Stimulated activated CD8-positive, alpha-beta memory T cell treated with anti-CD3 and anti-CD28 coated beads, Interleukin-15, amount 100 ng/mL, for 24 hours (primary cell): ENCODE measurements around the gene SMIM9.
A peak's percentile ranks its signal among the peaks of the same experiment; 100 is the strongest.

Experiments
- DNase-seq: peaks from one replicate; pipeline ENCODE4 v3.0.0-alpha.2; 2020; ENCODE audit warnings: low read depth

SMIM9 gene

DNA sequence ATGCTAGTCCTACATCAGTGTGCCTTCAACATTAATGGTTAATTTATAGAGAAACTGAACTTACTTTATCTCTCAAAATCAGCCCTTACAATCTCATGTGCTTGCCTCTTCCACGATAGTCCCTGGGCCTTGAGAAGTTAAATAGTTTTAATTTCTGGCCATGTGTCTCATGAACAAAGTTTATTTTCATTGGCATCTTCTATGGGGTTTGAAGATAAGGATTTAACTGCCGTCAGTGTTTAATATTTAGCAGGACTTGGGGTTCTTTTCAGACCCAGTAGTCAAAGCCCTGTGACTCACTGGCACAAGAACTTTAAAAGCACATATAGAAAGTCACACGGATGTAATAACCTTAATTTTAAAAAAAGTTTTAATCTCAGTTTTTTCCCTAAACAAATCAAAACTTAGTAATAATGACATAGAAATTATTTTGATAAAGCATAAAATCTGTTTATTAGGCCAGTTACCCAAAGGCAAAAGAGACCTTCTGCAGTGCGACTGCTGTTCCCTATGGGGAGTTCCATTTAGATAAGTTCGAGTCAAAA is 19.1 kb downstream of the SMIM9 start:
- DNase-seq: no peak

DNA sequence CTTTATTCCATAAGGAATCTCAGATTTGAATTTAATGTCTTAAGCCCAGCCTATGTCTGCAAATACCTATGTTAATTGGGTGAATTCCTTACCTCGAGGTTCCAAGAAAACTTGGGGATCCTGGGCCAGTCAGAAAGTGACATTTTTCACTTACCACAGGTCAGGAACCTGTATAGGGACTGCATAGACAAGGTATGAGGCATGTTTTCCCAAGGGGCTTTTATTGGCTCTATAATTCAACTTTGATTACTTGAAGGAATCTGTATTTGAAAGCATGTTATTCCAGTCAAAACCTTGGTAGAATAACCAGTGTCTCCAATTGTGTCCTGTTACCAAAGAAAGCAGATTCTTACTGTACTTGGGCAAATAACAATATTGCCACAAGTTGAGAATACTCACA is 20.7 kb downstream of the SMIM9 start:
- DNase-seq: no peak

DNA sequence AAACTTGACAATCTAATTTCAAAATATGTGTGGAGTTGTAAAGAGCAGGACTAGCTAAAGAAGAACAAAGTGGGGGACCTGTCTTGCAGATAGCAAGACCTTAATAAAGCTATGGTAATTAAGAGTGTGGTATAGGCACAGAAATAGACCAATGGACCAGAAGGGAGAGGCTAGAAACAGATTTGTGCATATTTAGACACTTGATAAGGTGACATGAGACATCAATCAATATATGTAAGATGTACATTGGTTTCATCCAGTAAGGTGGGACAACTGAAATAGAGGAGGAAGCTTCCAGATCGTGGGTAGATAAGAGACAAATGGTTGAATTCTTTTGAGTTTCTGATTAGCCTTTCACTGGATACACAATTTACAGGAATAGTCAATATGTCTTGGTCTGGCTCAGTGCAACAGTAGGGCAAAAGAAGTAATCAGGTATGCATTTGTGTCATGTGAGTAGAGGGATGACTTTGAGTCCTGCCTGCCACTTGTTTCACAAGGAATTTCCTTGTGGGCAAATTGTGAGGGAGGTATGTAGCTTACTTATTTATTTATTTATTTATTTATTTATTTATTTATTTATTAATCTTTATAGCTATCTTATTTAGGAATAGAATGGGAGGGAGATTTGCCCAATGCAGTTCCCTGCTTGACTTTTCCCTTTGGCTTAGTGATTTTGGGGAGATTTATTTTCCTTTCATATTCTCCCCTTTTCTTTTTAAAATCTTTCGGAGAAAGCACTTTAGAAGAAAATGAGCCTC is 21.9 kb downstream of the SMIM9 start:
- no peak for DNase-seq

GRCh38 chrX:154809939-154810665 is 24.4 kb downstream of the SMIM9 start:
- no peak for DNase-seq

- DNase-seq: no peak
These were observed 27.5 kb downstream of the SMIM9 start for GRCh38 chrX:154806837-154807501.

DNA sequence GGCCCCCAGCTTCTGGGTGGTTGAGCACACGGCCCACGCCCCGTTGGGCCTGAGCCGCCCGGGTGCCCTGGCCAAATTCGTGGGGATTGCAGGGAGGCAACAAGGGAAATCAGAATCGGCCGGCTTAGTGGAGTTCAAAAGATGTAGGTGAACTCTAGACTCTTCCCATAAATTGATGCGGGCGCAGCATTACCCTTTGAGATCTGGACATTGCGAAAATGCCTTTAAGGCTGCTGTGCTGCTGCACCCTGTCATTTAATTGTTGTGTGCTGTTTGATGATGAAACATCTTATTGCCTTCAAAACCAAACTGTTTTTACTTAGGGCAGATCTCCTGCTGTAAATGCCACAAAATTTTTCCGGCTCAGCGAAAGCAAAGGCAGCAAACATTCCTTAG is 28.8 kb downstream of the SMIM9 start:
- no peak for DNase-seq

DNA sequence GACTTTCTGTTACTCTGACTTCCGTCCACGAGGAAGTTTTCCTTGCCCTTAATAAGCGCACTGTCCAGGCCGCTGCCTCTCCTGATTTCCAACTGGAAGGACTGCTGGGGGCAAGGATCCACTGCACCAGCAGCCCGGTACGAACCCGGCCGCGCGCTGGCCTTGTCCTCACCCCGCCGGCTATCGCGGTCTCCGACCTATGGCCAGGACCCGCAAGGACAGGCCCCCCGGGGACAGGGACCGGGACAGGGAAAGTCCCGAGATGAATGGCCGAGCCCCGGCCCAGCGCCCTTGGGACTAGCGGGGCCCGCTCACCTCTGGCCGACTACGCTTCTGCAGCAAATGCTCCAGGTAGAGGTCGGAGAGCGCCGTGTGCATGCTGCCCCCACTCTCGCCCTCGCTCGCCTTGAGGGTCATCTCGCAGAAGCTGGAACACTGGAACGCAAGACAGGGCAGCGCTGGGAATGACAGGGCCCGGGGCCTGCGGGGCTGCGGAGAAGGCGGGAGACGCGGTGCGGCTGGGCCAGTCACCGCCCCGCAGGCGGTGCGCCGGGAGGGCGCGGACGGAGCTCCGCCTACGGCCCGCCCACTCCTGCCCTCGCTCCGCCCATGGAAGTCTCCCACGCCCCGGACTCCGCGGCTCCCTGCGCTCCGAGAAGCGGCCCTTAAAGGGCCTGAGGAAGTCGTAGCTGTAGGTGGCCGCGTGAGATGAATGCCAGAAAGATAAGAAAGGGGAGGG is 29.3 kb downstream of the SMIM9 start, which contains the start of gene MPP1:
Gene MPP1 (minus strand): TSS at position 529 of the 739 bp plus-strand sequence. CDS start 112 bp downstream, at position 417.
- DNase-seq: peak; percentile 50

DNA sequence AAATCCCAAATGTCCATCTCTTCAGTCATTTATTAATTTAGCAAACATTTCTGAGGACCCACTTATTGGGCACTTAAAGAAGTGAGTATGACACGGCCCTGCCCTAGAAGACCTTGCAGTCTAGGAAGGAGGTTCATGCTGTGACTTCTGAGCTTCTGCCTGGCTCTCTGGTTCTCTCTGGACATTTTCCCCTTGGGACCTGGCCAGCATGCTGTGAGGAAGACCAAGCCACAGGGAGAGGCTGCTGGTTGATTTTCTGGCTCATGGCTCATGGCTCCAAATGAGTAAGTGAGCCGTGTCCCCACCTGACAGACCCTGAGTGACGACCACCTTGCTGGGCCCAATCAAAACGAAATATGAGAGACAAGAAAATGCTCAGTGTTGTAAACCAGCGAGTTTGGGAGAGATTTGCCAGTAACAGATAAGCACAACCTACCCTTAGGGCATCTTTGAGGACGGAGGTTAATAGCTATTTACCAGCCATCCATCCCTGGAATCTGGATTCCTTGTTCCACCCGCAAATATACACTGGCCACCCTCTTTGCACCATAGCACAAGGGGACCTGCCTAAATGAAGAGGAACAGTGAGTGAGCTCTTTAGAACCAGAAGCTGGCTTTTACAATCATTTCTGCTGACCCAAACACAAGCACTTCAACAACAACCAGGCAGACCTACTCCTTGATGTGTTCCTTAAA is 30.1 kb downstream of the SMIM9 start:
- no peak for DNase-seq

DNA sequence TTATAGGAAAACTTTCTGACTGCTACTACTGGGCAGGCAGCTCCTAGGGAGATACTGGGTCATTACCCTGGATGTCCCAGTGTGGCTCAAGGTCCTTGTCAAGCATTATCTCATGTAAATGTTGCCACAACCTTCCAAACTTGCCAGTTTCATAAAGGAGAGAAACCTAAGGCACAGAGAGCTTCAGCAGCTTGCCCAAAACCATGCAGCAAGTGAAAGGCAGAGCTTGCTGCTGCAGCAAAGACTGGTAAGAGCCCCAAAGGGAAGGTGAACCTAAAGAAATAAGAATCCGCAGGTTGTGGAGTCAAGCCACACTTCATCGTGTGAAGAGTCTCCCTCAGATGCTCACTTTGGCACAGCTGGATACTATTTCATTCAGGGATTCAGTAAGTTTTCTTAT is 31.5 kb downstream of the SMIM9 start:
- DNase-seq: no peak

DNA sequence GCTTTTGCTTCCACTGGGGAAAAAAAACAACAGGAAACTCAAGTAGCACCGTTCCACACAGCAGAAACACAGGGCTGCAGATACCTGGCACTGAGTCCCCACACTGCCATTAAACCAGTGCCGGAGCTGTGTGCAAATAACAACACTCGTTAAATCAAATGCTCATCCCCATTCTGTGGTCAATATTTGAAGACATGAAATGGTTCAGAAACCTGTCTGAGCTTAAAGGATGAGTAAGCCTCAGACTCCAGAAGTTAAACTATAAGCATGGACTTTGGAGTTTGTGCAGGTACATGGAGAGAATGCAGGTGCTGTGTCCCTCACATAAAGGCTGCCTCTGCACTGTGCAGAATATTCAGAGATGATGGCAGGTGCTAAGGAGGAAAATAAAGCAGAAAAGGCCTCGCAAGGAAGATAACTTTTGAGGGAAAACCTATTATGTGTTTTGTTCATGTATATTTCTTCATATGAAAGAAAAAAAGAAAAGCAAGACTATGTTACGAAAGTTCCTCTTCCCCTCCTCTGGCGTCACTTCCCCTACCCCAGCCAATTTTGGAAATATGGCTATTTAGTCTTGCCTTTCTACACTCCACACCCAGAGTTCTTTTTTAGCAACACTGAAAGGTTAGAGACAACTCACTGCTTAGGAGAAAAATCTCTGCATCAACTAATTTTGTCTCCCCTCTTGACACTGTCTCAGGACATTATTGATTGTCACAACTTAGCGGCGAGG is 33.8 kb downstream of the SMIM9 start:
- no peak for DNase-seq

GRCh38 chrX:154799556-154800348 is 34.7 kb downstream of the SMIM9 start:
- DNase-seq: no peak

DNA sequence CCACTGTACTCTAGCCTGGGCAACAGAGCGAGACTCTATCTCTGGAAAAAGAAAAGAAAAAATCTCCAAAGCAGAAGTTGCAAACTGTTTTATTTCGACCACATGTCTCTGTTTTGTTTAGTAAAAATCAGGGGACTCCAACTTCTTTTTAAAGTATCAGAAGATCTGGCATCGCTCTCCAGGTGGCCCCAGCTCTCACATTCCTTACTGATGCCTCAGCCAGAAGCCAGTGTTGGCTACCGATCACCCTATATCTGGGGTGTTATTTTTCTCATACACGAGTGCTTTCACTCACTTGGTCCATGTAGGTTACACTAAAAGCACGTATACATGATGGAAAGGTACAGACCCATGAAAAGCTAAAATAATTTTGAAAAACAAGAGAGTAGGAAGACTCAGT is 37.5 kb downstream of the SMIM9 start:
- no peak for DNase-seq

DNA sequence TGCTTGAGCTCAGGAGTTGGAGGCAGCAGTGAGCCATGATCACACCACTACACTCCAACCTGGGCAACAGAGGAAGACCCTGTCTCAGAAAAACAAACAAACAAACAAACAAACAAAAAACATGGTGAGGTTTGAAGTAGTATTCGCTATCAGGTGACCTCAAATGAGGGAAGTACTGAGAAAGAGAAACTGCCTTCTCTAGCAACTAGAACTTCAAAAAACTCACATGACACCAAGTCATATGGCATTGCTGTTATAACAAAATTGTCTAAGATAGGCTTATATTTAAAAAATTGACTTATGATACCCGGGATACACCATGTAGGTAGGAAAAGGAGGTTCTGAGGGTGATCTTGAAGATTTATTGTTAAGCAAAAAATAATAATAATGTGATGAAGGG is 39.4 kb downstream of the SMIM9 start:
- DNase-seq: no peak

DNA sequence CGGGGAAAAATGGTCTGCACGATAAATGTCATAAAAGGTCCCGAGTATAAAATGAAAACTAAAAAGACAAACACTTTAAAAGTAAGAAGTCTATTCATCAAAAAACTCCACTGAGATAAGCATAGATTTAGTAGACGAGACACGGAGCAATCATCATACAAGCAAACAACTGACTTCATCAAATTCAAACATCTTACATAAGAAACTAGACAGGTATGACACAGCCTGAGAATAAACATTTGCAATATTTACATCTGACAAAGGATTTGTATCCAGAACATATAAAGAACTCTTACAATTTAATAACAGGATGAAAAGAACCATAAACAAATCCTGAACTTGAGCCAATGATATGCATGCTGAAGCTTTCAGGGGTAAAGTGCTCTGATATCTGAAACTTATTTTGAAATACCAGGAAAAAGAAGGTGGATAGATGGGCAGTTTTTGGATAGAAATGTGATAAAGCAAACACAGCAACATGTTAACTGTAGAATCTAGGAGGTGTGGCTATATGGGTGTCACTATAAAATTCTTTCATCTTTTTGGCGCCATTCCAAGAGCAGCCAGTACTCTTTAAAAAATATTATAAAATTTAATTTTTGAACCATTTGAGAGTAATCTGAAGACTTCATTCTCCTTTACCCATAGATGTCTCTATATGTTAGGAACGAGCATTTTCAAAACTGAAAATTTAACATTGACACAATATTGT is 41.2 kb downstream of the SMIM9 start:
- DNase-seq: no peak

DNA sequence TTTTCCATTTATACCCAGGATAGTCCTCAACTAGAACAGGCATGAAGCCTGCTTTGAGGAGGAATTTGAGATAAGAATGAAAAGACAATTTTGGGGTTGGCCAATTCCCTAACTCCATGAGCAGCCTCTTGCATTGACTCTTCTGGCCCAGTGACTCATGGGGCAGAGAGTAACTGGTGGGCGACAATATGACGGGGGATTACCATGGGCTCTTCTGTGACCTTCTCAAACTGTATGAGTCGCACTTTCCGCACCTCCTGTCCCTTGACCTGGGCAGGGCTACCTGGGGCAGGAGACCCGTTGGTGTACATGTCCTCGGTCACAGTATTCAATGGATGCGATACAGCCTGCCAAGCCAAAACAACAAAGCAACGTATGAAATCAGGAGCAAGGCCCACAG is 42.5 kb downstream of the SMIM9 start:
- DNase-seq: no peak

DNA sequence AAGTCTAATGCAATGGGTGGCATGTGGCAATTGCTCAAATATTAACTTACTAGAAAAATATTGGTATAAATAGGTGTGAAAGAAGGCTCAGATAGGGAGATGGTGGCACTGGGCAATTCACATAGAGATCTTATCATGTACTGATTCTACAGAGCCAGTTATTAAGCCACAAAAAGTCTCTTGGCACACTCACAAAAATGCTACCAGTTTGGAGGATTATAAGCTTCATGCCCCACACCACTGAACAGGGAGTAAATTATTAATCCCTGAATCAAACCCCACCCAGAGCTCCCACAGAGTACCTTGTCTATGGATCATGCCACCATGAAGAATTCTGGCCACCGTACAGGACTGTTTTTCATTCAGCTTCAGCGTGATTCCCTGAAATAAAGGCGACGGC is 43.0 kb downstream of the SMIM9 start:
- no peak for DNase-seq

DNA sequence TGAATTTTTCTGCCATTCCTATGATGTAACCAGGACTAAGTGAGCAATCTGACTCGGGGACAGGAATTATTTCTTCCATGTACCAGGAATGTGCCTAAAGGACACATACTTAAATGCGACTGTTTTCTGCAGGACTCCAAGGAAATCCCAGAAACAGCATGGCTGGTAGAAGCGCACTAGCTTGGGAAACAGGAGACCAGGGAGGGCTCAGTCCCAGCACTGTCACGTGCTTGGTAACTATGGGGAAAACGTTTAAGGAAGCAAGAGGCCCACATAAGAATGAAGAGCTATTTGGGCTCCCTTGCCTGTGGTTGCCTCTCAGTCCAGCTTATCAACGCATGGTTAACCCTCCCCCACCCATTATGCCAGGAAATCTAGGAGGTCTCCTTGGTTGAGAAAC is 48.7 kb downstream of the SMIM9 start:
- no peak for DNase-seq

DNA sequence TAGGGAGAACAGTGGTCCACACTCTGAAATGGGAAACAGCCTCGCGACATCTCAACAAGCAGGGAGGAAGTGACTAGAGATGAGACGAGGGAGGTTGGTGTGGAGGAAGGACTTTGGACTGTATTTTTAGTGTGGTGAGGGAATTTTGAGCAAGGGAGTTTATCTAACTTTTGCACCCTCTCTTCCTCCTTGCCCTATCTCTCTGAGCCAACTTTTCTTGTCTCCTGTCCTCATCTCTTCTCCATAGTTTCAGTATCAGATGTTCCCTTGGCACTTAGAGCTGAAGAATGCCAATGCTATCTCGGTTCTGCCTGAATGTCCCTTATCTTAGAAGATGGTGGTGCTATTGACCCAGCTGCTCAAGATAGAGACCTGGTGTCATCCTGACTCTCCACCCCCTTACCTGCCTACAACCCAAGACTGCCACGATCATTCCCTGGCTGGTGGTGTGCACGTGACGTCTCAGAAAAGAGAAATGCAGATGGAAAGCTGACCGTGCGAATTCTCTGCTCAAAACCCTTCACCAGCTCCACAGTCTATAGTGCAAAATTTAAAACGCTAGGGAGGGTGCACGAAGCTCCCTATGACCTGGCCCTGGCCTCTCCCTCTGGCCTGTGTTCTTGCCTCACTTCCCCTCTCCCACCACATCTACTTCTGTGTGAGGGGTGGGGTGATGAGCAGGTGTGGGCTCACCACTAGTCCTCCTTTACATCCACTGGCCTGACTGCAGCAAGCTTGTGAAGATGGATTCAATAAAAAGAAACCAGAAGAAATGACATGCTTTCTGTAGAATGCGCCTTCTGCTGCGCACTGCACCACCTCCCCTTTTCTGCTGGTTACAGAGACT is 50.1 kb downstream of the SMIM9 start:
- no peak for DNase-seq
